ENCODE results near the gene BANP. TPM values are rescaled to one million over a fixed set of nuclear protein-coding genes. Genes with fewer than 3 reads are reported as not detected.

BANP gene
- total RNA-seq, 1 donor from 2014 or later: 53.9 TPM

GRCh38 chr16:87947356-87948118 lies 3.7 kb upstream of the BANP start:
- DNase-seq (ENCODE audit: low spot score, unreplicated experiment): no peak
- Mint-ChIP-seq H3K9me3 (ENCODE audit: low read depth) (no peaks in the 10 kb centered on the region), H3K4me1 (ENCODE audit: low read depth) (peaks cover 40% of the 10 kb centered on the region), H3K4me3 (ENCODE audit: low read depth) (no peak overlapping the region), H3K27me3 (no peaks in the 10 kb centered on the region), H3K27ac (peak overlapping the region; percentile 99), H3K36me3 (ENCODE audit: insufficient read depth) (peaks cover 3% of the 10 kb centered on the region)
- TF ChIP-seq CTCF (IDR thresholded peaks at IDR 0.05; ENCODE audit: unreplicated experiment): no peak

GRCh38 chr16:87948119-87948545 lies 3.1 kb upstream of the BANP start:
- DNase-seq (ENCODE audit: low spot score, unreplicated experiment): no peak
- no peaks in the 10 kb centered on the region for H3K27me3 Mint-ChIP-seq
- no peak overlapping the region for H3K4me3 Mint-ChIP-seq (ENCODE audit: low read depth)
- H3K4me1 Mint-ChIP-seq (ENCODE audit: low read depth): peaks cover 35% of the 10 kb centered on the region
- peaks cover 3% of the 10 kb centered on the region for H3K36me3 Mint-ChIP-seq (ENCODE audit: insufficient read depth)
- H3K9me3 Mint-ChIP-seq (ENCODE audit: low read depth): no peaks in the 10 kb centered on the region
- no peak for TF ChIP-seq CTCF (IDR thresholded peaks at IDR 0.05; ENCODE audit: unreplicated experiment)
- H3K27ac Mint-ChIP-seq: peak overlapping the region; percentile 87

GRCh38 chr16:87948735-87949070 lies 2.5 kb upstream of the BANP start:
- Mint-ChIP-seq H3K27me3 (no peaks in the 10 kb centered on the region), H3K27ac (peak overlapping the region; percentile 53), H3K36me3 (ENCODE audit: insufficient read depth) (peaks cover 3% of the 10 kb centered on the region), H3K4me1 (ENCODE audit: low read depth) (peaks cover 38% of the 10 kb centered on the region), H3K4me3 (ENCODE audit: low read depth) (no peak overlapping the region), H3K9me3 (ENCODE audit: low read depth) (no peaks in the 10 kb centered on the region)
- no peak for TF ChIP-seq CTCF (IDR thresholded peaks at IDR 0.05; ENCODE audit: unreplicated experiment)
- no peak for DNase-seq (ENCODE audit: low spot score, unreplicated experiment)

- Mint-ChIP-seq H3K27me3 (no peaks in the 10 kb centered on the region), H3K27ac (peak overlapping the region; percentile 49), H3K9me3 (ENCODE audit: low read depth) (no peaks in the 10 kb centered on the region), H3K4me3 (ENCODE audit: low read depth) (peak overlapping the region; percentile 33), H3K4me1 (ENCODE audit: low read depth) (peaks cover 38% of the 10 kb centered on the region), H3K36me3 (ENCODE audit: insufficient read depth) (peaks cover 3% of the 10 kb centered on the region)
- DNase-seq (ENCODE audit: low spot score, unreplicated experiment): no peak
- no peak for TF ChIP-seq CTCF (IDR thresholded peaks at IDR 0.05; ENCODE audit: unreplicated experiment)
Observed at GRCh38 chr16:87949071-87949744, 2.0 kb upstream of the BANP start.

GRCh38 chr16:87951552-87952538 lies 611 bp downstream of the BANP start:
- peaks cover 33% of the 10 kb centered on the region for H3K4me1 Mint-ChIP-seq (ENCODE audit: low read depth)
- peak; percentile 30 for TF ChIP-seq CTCF (IDR thresholded peaks at IDR 0.05; ENCODE audit: unreplicated experiment)
- DNase-seq (ENCODE audit: low spot score, unreplicated experiment): peak; percentile 23
- no peaks in the 10 kb centered on the region for H3K9me3 Mint-ChIP-seq (ENCODE audit: low read depth)
- H3K27ac Mint-ChIP-seq: peak overlapping the region; percentile 98
- H3K27me3 Mint-ChIP-seq: no peaks in the 10 kb centered on the region
- H3K4me3 Mint-ChIP-seq (ENCODE audit: low read depth): peak overlapping the region; percentile 99
- peaks cover 4% of the 10 kb centered on the region for H3K36me3 Mint-ChIP-seq (ENCODE audit: insufficient read depth)

Measured in progenitor cell of endocrine pancreas (in vitro differentiated cells).